Measurements from ENCODE around the gene DYNC1H1. TPM values are rescaled to one million over a fixed set of nuclear protein-coding genes. Genes with fewer than 3 reads are reported as not detected.

The DYNC1H1 gene
- total RNA-seq, 3 donors from 2014 or later, result 198 to 211 (median 204) TPM

DNA sequence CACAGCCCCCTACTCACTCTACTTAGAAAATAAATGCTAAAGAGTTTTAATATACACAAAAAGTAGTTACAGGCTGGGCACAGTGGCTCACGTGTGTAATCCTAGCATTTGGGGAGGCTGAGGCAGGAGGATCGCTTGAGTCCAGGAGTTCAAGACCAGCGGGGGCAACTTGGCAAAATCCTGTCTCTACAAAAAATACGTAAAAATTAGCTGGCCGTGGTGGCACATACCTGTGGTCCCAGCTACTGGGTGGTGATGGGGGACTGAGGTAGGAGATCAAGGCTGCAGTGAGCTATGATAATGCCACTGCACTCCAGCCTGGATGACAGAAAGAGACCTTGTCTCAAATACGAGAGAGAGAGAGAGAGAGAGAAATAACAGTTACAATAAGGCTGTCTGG is 9.9 kb upstream of the DYNC1H1 start:
- DNase-seq (no peak), ATAC-seq (no peak)
- no peaks in the 10 kb centered on the region for H3K9me3 Mint-ChIP-seq
- peaks cover under 1% of the 10 kb centered on the region for H3K4me1 Mint-ChIP-seq (ENCODE audit: low read depth)
- no peak overlapping the region for H3K4me3 Mint-ChIP-seq
- H3K36me3 Mint-ChIP-seq (ENCODE audit: insufficient read depth), result no peaks in the 10 kb centered on the region
- no peaks in the 10 kb centered on the region for H3K27me3 Mint-ChIP-seq (ENCODE audit: low read depth)

DNA sequence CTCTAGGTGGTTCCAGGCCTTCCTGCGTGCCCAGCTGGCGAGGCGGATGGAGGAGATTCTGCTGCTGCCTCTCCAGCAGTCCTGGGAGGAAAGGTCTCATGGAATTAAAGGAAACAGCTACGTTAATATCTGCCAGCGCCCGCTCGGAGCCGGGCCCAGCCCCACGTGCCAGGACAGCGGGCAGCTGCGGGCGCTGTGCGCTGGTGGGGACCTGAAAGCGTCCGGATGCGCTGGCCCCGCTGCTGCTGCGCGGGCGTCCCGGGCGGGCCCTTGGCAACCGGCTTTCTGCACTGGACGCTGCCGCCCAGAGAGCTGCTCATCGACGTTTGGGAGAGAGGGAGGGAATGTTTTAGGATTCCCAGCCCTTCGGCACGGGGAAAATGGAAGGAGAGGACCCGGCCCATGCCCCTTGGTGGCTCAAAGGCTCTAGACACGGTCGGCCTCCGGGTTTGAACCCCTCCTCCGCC is 8.6 kb upstream of the DYNC1H1 start:
- Mint-ChIP-seq H3K36me3 (ENCODE audit: insufficient read depth) (no peaks in the 10 kb centered on the region), H3K4me3 (no peak overlapping the region), H3K4me1 (ENCODE audit: low read depth) (peaks cover 6% of the 10 kb centered on the region), H3K9me3 (no peaks in the 10 kb centered on the region), H3K27me3 (ENCODE audit: low read depth) (no peaks in the 10 kb centered on the region)
- DNase-seq, result no peak
- no peak for ATAC-seq

DNA sequence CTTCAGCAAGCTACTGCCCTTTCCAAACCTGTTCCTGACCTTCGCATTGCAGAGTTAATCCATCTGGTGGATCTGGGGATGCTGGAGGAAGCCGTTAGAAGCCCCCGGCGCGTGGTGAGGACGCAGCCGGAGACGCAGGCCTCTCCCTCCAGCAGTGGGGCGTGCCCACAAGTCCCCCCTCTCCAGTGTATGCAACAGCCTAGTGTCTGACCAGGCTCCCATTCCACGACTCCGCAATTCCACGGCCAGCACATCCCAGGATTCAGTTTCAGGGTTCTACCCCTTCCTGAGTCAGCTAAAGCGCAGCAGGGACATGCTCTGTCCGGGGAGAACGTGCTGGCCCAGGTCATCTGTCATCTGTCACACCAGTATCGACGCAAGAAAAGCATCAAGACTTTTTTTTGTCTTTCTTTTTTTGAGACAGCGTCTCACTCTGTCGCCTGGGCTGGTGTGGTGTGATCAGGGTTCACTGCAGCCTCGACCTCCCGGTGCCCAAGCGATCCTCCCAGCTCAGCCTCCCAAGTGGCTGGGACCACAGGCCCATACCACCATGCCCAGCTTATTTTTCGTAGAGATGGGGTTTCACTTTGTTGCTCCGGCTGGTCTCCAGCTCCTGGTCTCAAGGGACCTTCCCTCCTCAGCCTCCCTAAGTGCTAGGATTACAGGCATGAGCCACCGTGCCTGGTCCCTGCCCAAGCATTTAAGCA is 8.0 kb upstream of the DYNC1H1 start:
- DNase-seq (no peak), ATAC-seq (no peak)
- Mint-ChIP-seq H3K27me3 (ENCODE audit: low read depth) (no peaks in the 10 kb centered on the region), H3K4me1 (ENCODE audit: low read depth) (peaks cover 8% of the 10 kb centered on the region), H3K4me3 (no peak overlapping the region), H3K9me3 (no peaks in the 10 kb centered on the region), H3K36me3 (ENCODE audit: insufficient read depth) (no peaks in the 10 kb centered on the region)

DNA sequence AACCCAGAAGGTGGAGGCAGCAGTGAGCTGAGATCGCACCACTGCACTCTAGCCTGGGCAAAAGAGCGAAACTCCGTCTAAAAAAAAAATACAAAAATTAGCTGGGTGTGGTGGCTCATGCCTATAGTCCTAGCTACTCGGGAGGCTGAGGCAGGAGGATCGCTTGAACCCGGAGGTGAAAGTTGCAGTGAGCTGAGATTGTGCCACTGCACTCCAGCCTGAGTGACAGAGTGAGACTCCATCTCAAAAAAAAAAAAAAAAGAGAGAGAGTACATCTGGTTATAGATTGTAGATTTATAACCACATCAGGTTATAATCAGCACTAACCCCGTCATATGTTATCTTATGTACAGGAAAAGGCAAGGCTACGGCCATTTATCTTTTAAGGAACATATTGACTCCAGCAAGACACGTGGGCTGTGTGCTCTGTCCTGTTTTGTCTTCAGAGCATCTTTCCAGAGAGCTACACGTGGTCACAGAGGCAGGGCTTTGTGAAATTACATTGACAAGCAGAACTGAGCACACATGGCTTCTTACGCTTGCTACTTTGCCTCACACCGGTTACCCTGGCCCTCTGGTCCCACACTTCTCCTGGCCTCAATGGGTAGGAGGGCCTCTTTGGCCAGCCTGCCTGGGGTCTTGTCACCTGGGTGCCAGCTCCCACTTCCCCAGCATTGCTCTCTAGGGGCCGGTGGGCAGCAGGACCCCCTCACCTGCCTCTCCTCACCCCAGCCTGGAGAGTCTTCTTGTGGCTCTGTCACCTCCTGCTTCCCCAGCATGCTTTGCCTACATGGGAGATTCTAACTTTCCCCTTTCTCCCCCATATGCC is 6.8 kb upstream of the DYNC1H1 start:
- Mint-ChIP-seq H3K4me1 (ENCODE audit: low read depth) (peaks cover 9% of the 10 kb centered on the region), H3K9me3 (no peaks in the 10 kb centered on the region), H3K36me3 (ENCODE audit: insufficient read depth) (no peaks in the 10 kb centered on the region), H3K4me3 (no peak overlapping the region), H3K27me3 (ENCODE audit: low read depth) (no peaks in the 10 kb centered on the region)
- ATAC-seq, result no peak
- DNase-seq, result no peak

DNA sequence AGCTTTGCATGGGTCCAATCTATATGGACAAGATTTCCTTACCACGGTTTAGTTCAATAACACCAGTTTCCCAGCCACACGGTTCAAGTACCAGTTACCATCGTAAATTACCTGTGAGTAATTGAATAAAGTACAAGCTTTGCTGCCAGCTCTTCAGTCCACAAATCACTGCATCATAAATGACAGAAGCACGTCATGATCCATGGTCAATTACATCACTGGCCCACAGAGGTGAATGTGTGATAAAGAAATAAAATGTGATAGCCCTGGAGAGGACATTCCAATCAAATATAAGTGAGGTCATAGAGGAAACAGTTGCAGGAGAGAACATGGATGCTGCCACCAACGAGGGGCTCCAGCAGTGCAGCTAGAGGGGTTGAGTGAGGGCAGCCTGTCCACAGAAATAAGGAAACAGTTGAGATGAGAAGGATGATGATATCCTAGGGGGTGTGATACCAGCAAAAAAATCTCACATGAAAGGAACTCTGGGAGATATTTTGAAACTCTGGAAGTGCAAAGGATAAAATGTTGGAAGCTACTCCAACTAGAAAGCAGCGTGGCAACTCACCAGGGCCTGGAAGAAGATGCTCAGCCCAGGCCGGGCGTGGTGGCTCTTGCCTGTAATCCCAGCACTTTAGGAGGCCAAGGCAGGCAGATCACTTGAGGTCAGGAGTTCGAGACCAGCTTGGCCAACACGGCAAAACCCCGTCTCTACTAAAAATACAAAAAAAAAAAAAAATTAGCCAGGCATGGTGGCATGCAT is 5.8 kb upstream of the DYNC1H1 start:
- Mint-ChIP-seq H3K4me3 (no peak overlapping the region), H3K27me3 (ENCODE audit: low read depth) (no peaks in the 10 kb centered on the region), H3K4me1 (ENCODE audit: low read depth) (peaks cover 9% of the 10 kb centered on the region), H3K36me3 (ENCODE audit: insufficient read depth) (no peaks in the 10 kb centered on the region), H3K9me3 (no peaks in the 10 kb centered on the region)
- ATAC-seq, result no peak
- no peak for DNase-seq

DNA sequence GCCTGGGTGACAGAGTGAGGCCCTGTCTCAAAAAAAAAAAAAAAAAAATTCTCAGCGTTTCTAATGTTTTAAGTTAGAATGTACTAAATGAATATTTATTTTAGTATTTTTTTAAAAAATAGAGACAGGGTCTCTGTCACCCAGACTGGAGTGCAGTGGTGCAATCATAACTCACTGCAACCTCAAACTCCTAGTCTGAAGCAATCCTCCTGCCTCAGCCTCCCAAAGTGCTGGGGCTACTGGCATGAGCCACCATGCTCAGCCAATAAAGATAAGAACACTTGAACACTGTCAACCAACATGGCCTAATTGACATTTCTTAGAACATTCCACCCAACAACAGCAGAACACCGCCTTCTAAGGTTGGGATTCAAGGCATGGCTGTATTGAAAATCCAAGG is 5.1 kb upstream of the DYNC1H1 start:
- DNase-seq (no peak), ATAC-seq (no peak)
- Mint-ChIP-seq H3K4me1 (ENCODE audit: low read depth) (peaks cover 13% of the 10 kb centered on the region), H3K36me3 (ENCODE audit: insufficient read depth) (no peaks in the 10 kb centered on the region), H3K4me3 (no peak overlapping the region), H3K9me3 (no peaks in the 10 kb centered on the region), H3K27me3 (ENCODE audit: low read depth) (no peaks in the 10 kb centered on the region)

DNA sequence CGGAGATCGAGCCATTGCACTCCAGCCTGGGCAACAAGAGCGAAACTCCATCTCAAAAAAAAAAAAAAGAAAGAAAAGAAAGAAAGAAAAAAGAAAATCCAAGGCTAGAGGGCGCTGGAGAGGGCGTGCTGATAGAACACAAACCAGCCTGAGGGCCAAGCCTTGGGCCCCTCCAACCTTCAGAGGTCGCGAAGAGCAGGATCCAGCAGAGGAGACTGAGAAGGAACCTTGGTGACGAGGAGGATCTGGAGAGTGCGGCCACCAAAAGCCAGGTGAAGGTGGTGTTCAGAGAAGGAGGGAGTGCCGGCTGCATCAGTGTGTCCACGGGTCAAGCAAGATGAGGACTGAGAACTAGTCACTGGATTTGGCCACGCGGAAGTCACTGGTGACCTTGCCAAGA is 4.1 kb upstream of the DYNC1H1 start:
- DNase-seq (no peak), ATAC-seq (no peak)
- H3K36me3 Mint-ChIP-seq (ENCODE audit: insufficient read depth), result no peaks in the 10 kb centered on the region
- no peaks in the 10 kb centered on the region for H3K27me3 Mint-ChIP-seq (ENCODE audit: low read depth)
- H3K9me3 Mint-ChIP-seq, result no peaks in the 10 kb centered on the region
- peaks cover 13% of the 10 kb centered on the region for H3K4me1 Mint-ChIP-seq (ENCODE audit: low read depth)
- no peak overlapping the region for H3K4me3 Mint-ChIP-seq

DNA sequence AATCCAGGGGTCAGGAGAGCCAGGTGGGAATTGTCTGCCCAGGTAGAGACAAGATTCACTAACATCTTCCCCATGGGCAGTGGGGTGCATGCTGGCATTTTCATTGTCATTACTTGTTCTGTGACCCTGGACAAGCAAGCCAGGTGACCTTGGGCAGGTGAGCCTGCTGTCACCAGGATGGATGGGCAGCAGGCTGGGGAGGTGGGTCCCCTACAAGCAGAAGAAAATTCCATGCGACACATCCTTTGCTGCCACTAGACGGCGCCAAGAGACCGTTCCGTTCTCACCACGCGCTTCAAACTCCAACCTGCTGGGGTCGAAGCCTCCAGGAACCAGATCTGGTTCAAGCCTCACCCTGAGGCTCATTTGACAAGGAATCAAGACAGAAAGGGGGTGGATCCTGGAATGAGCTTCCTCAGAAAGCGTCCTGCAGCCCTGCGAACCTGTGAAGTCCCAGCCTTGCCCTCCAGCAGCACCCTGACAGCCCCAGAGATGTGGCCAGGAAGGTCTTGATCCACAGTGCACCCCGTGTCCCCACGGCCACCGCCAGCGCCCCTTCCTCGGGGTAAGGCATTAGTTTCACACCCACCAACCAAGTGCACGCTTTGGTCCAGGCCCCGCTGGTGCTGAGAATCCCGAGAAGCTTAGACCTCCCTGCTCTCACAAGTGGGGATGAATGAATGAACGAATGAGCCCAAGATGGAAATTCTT is 3.2 kb upstream of the DYNC1H1 start:
- peaks cover 18% of the 10 kb centered on the region for H3K4me1 Mint-ChIP-seq (ENCODE audit: low read depth)
- DNase-seq (peak; percentile 68), ATAC-seq (peak; percentile 15 to 35)
- H3K36me3 Mint-ChIP-seq (ENCODE audit: insufficient read depth), result no peaks in the 10 kb centered on the region
- H3K27me3 Mint-ChIP-seq (ENCODE audit: low read depth), result no peaks in the 10 kb centered on the region
- no peaks in the 10 kb centered on the region for H3K9me3 Mint-ChIP-seq
- H3K4me3 Mint-ChIP-seq, result no peak overlapping the region

DNA sequence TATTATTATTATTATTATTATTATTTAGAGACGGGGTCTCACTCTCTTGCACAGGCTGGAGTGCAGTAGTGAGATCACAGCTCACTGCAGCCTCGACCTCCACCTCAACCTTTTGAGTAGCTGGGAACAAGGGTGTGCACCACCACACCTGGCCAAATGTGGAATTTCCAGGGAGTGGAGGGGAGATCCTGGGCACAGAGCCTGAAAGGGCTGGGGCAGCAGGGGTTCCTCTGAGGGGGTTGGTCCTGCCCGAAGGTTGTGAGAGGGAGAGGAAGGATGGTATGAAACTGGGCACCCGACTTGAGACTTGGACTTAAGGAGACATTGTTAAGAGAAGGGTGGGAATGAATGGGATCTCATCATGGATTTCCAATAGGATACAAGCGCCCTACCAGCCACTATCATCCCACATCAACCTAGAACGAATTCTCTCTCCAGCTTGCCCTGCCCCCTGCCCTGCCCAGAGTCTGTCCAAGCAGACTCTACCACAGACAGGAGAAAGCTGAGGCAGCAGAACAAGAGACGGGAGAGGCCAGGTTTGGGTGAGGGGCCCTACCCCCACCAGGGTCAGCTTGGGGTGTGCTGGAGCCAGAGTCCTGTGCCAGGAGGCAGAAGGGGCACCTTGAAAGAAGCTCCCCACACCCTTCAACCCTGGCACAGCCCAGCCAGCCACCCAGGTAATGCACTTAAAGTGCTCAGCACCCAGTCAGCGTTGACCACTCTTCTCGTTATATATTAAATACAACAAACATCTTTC is 2.4 kb upstream of the DYNC1H1 start:
- H3K27me3 Mint-ChIP-seq (ENCODE audit: low read depth), result no peaks in the 10 kb centered on the region
- peaks cover 22% of the 10 kb centered on the region for H3K4me1 Mint-ChIP-seq (ENCODE audit: low read depth)

DNA sequence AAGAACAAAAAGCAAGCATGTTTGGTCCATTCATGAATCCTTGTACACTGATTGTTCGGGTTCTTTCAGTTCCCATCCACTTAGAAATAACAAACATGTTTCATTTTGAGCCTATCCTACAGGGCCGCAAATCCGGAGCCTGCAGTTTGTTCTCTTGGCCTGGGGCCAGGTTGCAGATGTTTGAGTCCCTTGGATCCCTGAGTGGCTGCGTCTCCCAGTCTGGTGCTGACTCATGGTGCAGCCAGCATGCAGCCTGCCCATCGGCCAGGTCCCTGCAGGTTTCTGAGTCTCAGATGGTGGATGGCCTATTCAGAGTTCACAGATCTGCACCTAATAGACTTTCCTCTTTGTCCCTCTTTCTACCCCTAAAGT is 1.9 kb upstream of the DYNC1H1 start:
- Mint-ChIP-seq H3K4me3 (no peak overlapping the region), H3K36me3 (ENCODE audit: insufficient read depth) (no peaks in the 10 kb centered on the region), H3K9me3 (no peaks in the 10 kb centered on the region), H3K27me3 (ENCODE audit: low read depth) (no peaks in the 10 kb centered on the region), H3K4me1 (ENCODE audit: low read depth) (peaks cover 24% of the 10 kb centered on the region)
- ATAC-seq (no peak), DNase-seq (no peak)

More for the DNA sequence above, 2.4 kb upstream of the DYNC1H1 start:
- no peaks in the 10 kb centered on the region for H3K36me3 Mint-ChIP-seq (ENCODE audit: insufficient read depth)
- H3K9me3 Mint-ChIP-seq, result no peaks in the 10 kb centered on the region
- no peak for ATAC-seq
- H3K4me3 Mint-ChIP-seq, result no peak overlapping the region
- DNase-seq, result no peak

DNA sequence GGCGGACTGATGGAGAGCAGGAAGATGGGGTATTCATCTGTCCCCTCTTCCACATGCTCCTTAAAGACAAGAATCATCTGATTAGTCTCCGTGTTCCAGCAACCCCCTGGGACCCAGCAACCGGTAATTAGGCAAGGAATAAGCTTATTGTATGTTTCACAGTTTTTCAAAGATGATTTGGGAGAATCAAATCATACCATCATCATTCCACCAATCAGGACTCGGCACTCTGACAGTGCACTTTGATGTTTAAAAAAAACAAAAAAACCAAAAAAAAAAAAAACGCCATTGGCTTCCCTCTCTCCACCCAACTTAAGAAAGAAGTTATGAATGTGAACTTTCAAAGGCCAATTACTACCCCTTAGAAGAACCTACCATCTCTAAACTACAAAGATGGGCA is 1.3 kb upstream of the DYNC1H1 start:
- Mint-ChIP-seq H3K27me3 (ENCODE audit: low read depth) (no peaks in the 10 kb centered on the region), H3K4me1 (ENCODE audit: low read depth) (peaks cover 30% of the 10 kb centered on the region), H3K4me3 (no peak overlapping the region), H3K9me3 (no peaks in the 10 kb centered on the region), H3K36me3 (ENCODE audit: insufficient read depth) (peaks cover 3% of the 10 kb centered on the region)
- ATAC-seq (no peak), DNase-seq (no peak)

DNA sequence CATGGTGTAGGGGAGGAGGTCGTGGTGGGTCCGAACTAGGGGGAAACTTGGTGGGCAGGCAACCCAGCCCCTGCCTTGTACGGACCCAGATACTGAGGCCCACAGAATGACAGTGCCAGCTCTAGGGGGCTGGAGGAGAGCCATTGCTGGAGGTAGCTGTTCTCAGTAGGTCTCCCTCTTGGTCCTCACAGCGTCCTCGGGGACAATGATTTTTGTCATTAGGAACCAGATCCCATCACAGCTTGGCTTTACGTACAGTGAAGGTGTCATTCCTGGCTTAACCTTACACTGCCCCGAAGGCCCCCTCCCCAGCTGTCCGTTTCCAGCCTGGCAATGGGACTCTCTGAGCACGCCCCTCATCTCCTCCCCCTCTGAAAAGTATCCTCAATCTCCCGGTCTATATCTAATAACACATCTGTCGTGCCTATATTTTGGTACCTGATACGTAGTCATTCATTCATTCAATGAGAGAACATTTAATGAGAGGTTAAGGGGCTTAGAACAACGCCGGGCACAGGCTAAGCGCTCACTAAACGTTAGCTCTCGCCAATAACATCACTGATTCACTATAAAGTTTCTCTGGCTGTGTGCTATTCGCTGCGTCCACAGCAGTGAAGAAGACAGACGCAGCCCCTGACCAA is 597 bp upstream of the DYNC1H1 start:
- no peaks in the 10 kb centered on the region for H3K9me3 Mint-ChIP-seq
- H3K4me3 Mint-ChIP-seq, result peak overlapping the region; percentile 59
- no peak for ATAC-seq
- peaks cover 32% of the 10 kb centered on the region for H3K4me1 Mint-ChIP-seq (ENCODE audit: low read depth)
- peaks cover 4% of the 10 kb centered on the region for H3K36me3 Mint-ChIP-seq (ENCODE audit: insufficient read depth)
- no peaks in the 10 kb centered on the region for H3K27me3 Mint-ChIP-seq (ENCODE audit: low read depth)
- no peak for DNase-seq

DNA sequence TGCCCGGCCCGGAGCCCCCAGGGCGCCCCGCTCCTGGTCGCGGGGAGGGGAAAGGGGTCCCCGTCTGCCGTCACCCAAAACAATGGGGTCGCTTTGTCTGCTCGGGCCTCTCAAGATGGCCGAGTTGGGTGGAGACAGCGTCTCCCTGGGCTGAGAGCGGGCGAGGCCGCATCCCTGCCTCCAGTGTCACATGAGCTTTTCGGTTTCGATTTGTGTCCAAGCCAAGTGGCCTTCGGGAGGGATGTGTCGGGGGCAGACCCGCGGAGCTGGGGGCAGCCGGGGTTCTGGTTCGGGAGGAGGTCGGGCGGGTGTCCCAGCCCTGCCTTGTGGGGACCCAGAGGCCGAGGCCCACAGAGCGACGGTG is 790 bp downstream of the DYNC1H1 start:
- Mint-ChIP-seq H3K9me3 (no peaks in the 10 kb centered on the region), H3K36me3 (ENCODE audit: insufficient read depth) (peaks cover 10% of the 10 kb centered on the region), H3K27me3 (ENCODE audit: low read depth) (no peaks in the 10 kb centered on the region), H3K4me1 (ENCODE audit: low read depth) (peaks cover 40% of the 10 kb centered on the region), H3K4me3 (peak overlapping the region; percentile 88)
- peak; percentile 36 for DNase-seq
- ATAC-seq, result peak; percentile 42 to 49

All from activated T-cell treated with anti-CD3 and anti-CD28 coated beads, Interleukin-2, amount 50 U/mL, for 4 hours (primary cell).